Colonic mucosa (tissue), 4 donors: ENCODE measurements around the gene PFDN2. TPM values are rescaled to one million over a fixed set of nuclear protein-coding genes. Genes with fewer than 3 reads are reported as not detected.
"Not testable (repeated sequence)": the region's sequence is repeated elsewhere in the genome, so short reads cannot be mapped to it uniquely, and the experiment has no call there.

ENCODE experiments used
- DNase-seq: peaks from one replicate; pipeline ENCODE4 v3.0.0-alpha.2; 2020
- H3K27ac ChIP-seq: fragments of 200-600 bp; one replicate; pipeline ENCODE4 v1.8.0; 2021
- H3K27me3 ChIP-seq: fragments of 200-600 bp; one replicate; pipeline ENCODE4 v1.8.0; 2021
- H3K36me3 ChIP-seq: fragments of 200-600 bp; one replicate; pipeline ENCODE4 v1.8.0; 2021
- H3K4me1 ChIP-seq: fragments of 200-600 bp; one replicate; pipeline ENCODE4 v1.8.0; 2021; ENCODE audit warnings: mild to moderate bottlenecking
- H3K4me3 ChIP-seq: fragments of 200-600 bp; one replicate; pipeline ENCODE4 v1.8.0; 2021
- H3K9ac ChIP-seq, 2 donors: one replicate each; pipeline ENCODE4 v1.7.0; 2013; ENCODE audit warnings: control low read depth in 2 of 2, low read depth in 2 of 2, low read length in 2 of 2
- H3K9me3 ChIP-seq: fragments of 200-600 bp; one replicate; pipeline ENCODE4 v1.8.0; 2021
- CTCF ChIP-seq: fragments of 200-600 bp; IDR thresholded peaks from one replicate; pipeline ENCODE4 v1.8.0; 2022; ENCODE audit warnings: antibody characterized with exemption, mild to moderate bottlenecking
- intact Hi-C: fragments of 100-400 bp; cut with DNase I; formaldehyde crosslinking; loops from one replicate; pipeline ENCODE4 v1.14.1; 2022
- total RNA-seq, 2 donors: library from RNA; stranded (reverse); fragmentation: NEBNext Ultra II Directional in 1 of 2; extraction: Animal tissue kit (Norgen Biotek cat#: 25700) in 1 of 2; gene quantifications; one replicate each; pipeline ENCODE4 v1.2.1, GENCODE V29; 2021
- donor health status: healthy.
- donor health status: DM: no; HTN: no; CAD: no.
- donor health status: DM: no; HTN: no; CAD: no.

Gene PFDN2
- total RNA-seq, 2 donors from 2014 or later, result 42.7 to 49.6 TPM

DNA sequence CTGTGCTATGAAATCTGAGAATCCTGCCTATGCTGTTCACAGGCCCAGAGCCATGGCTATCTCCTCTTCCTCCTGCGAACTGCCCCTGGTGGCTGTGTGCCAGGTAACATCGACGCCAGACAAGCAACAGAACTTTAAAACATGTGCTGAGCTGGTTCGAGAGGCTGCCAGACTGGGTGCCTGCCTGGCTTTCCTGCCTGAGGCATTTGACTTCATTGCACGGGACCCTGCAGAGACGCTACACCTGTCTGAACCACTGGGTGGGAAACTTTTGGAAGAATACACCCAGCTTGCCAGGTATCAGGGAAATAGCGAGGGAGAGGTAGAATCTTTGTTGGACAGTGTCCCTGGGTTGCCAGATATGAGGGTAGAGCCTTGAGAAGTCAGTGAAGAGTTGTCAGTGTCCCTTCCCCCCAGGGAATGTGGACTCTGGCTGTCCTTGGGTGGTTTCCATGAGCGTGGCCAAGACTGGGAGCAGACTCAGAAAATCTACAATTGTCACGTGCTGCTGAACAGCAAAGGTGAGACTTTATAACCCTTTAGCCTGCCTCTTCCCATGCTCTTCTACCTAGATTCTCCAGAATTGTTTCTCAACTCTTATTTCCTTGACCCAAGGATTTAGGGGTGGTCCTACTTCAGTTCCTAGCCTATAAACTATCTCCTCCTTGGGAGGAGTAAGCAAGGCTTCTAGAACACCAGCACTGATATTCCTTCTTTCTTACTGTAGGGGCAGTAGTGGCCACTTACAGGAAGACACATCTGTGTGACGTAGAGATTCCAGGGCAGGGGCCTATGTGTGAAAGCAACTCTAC lies 1.5 kb upstream of the PFDN2 start:
- no peaks in the 10 kb centered on the region for H3K9me3 ChIP-seq
- H3K4me3 ChIP-seq, result peak overlapping the region; percentile 96
- DNase-seq, result peak; percentile 52
- no peaks in the 10 kb centered on the region for H3K27me3 ChIP-seq
- H3K27ac ChIP-seq, result peak overlapping the region; percentile 95
- intact Hi-C loops, result no loop called here
- TF ChIP-seq CTCF, result peak; percentile 25
- peaks cover 4% of the 10 kb centered on the region for H3K36me3 ChIP-seq
- H3K9ac ChIP-seq, result peak overlapping the region; percentile 92 to 100
- H3K4me1 ChIP-seq, result peaks cover 11% of the 10 kb centered on the region

DNA sequence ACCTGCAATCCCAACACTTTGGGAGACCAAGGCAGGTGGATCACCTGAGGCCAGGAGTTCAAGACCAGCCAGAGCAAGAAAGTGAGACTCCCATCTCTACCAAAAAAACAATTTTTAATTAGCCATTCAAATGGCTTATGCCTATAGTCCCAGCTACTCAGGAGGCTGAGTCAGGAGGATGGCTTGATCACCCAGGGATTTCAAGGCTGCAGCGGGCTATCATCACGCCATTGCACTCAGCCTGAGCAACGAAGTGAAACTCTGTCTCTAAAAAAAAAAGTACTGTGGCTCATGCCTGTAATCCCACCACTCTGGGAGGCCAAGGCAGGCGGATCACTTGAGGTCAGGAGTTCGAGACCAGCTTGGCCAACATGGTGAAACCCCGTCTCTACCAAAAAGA lies 1.9 kb downstream of the PFDN2 start:
- H3K36me3 ChIP-seq, H3K27me3 ChIP-seq, H3K4me3 ChIP-seq, DNase-seq, intact Hi-C loops, H3K9ac ChIP-seq, H3K27ac ChIP-seq, H3K9me3 ChIP-seq: not testable (repeated sequence)
- H3K4me1 ChIP-seq, result peaks cover 11% of the 10 kb centered on the region

GRCh38 chr1:161115132-161115711 lies 2.6 kb downstream of the PFDN2 start:
- TF ChIP-seq CTCF, result no peak
- Histone ChIP-seq H3K27me3 (no peaks in the 10 kb centered on the region), H3K27ac (no peak overlapping the region), H3K4me1 (peaks cover 11% of the 10 kb centered on the region), H3K9ac (no peak overlapping the region), H3K9me3 (no peaks in the 10 kb centered on the region), H3K4me3 (no peak overlapping the region), H3K36me3 (no peaks in the 10 kb centered on the region)
- DNase-seq, result no peak
- intact Hi-C loops, result no loop called here

GRCh38 chr1:161114556-161114955 lies 3.3 kb downstream of the PFDN2 start:
- no peaks in the 10 kb centered on the region for H3K9me3 ChIP-seq
- no peaks in the 10 kb centered on the region for H3K36me3 ChIP-seq
- H3K9ac ChIP-seq, result no peak overlapping the region
- no peak for TF ChIP-seq CTCF
- H3K27ac ChIP-seq, result no peak overlapping the region
- intact Hi-C loops, result no loop called here
- no peak for DNase-seq
- H3K4me3 ChIP-seq, result no peak overlapping the region
- no peaks in the 10 kb centered on the region for H3K27me3 ChIP-seq
- peaks cover 11% of the 10 kb centered on the region for H3K4me1 ChIP-seq

GRCh38 chr1:161113915-161114314 lies 3.9 kb downstream of the PFDN2 start:
- Histone ChIP-seq H3K27me3 (no peaks in the 10 kb centered on the region), H3K27ac (no peak overlapping the region), H3K4me3 (no peak overlapping the region), H3K9me3 (no peaks in the 10 kb centered on the region), H3K36me3 (no peaks in the 10 kb centered on the region), H3K9ac (no peak overlapping the region), H3K4me1 (peaks cover 11% of the 10 kb centered on the region)
- TF ChIP-seq CTCF, result no peak
- DNase-seq, result no peak
- intact Hi-C loops, result no loop called here

DNA sequence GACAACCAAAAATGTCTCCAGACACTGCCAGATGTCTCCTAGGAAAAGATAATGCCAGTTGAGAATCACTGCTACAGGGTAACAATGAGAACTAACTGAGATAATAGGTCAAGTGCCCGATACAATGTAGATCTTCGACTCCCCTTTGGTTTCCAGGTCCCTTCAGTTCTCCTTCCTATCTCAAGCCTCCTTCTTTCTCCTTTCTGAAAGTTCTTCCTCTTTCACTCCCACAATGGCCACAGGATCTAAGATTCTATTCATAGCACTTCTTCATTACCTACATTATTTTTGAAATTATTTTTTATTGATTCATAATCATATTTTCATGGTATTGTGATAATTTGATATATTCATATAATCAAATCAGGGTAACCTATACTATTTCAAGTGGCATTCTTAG lies 6.3 kb downstream of the PFDN2 start:
- Histone ChIP-seq H3K4me1 (peaks cover 4% of the 10 kb centered on the region), H3K9me3 (no peaks in the 10 kb centered on the region), H3K27me3 (no peaks in the 10 kb centered on the region), H3K27ac (no peak overlapping the region), H3K4me3 (no peak overlapping the region), H3K36me3 (no peaks in the 10 kb centered on the region), H3K9ac (no peak overlapping the region)
- no peak for DNase-seq
- intact Hi-C loops, result no loop called here
- no peak for TF ChIP-seq CTCF
